CD4-positive, alpha-beta T cell treated with Interleukin-17A for 1 hour (primary cell): ENCODE results near the gene LRCH1.
"Not testable (repeated sequence)": the region's sequence is repeated elsewhere in the genome, so short reads cannot be mapped to it uniquely, and the experiment has no call there.

Source experiments
- DNase-seq: peaks from one replicate; pipeline ENCODE4 v3.0.0-alpha.2; 2020

The LRCH1 gene

GRCh38 chr13:46552889-46553520, at the start of gene LRCH1:
Gene LRCH1, plus strand, starts transcription at chr13:46553170. Its CDS starts 227 bp downstream, at chr13:46553397.
- DNase-seq, result peak; percentile 88

- no peak for DNase-seq
Measured at GRCh38 chr13:46504036-46504435, 48.9 kb upstream of the LRCH1 start.

- DNase-seq, result no peak
Measured at GRCh38 chr13:46507981-46508380, 45.0 kb upstream of the LRCH1 start.

GRCh38 chr13:46509981-46510380, 43.0 kb upstream of the LRCH1 start:
- DNase-seq, result no peak

GRCh38 chr13:46515803-46516202, 37.2 kb upstream of the LRCH1 start:
- no peak for DNase-seq

- DNase-seq, result no peak
Measured at GRCh38 chr13:46516599-46517338, 36.2 kb upstream of the LRCH1 start.

- DNase-seq, result not testable (repeated sequence)
Measured at GRCh38 chr13:46517748-46518147, 35.2 kb upstream of the LRCH1 start.

GRCh38 chr13:46519182-46519581, 33.8 kb upstream of the LRCH1 start:
- DNase-seq, result no peak

GRCh38 chr13:46520166-46520565, 32.8 kb upstream of the LRCH1 start:
- DNase-seq, result no peak

- no peak for DNase-seq
Measured at GRCh38 chr13:46521486-46521885, 31.5 kb upstream of the LRCH1 start.

GRCh38 chr13:46521921-46522747, 30.8 kb upstream of the LRCH1 start:
- no peak for DNase-seq

- DNase-seq, result no peak
Measured at GRCh38 chr13:46522748-46523030, 30.3 kb upstream of the LRCH1 start.

GRCh38 chr13:46523972-46524752, 28.8 kb upstream of the LRCH1 start:
- no peak for DNase-seq

GRCh38 chr13:46526100-46526735, 26.8 kb upstream of the LRCH1 start:
- DNase-seq, result no peak

- DNase-seq, result no peak
Measured at GRCh38 chr13:46526740-46527139, 26.2 kb upstream of the LRCH1 start.

- no peak for DNase-seq
Measured at GRCh38 chr13:46527237-46527636, 25.7 kb upstream of the LRCH1 start.

- no peak for DNase-seq
Measured at GRCh38 chr13:46529216-46529919, 23.6 kb upstream of the LRCH1 start.

- no peak for DNase-seq
Measured at GRCh38 chr13:46530084-46530935, 22.7 kb upstream of the LRCH1 start.

GRCh38 chr13:46531953-46532352, 21.0 kb upstream of the LRCH1 start:
- DNase-seq, result no peak

- DNase-seq, result no peak
Measured at GRCh38 chr13:46535002-46535401, 18.0 kb upstream of the LRCH1 start.

GRCh38 chr13:46535825-46536224, 17.1 kb upstream of the LRCH1 start:
- DNase-seq, result no peak
